ENCODE results near the gene PGAP3. TPM values are rescaled to one million over a fixed set of nuclear protein-coding genes. Genes with fewer than 3 reads are reported as not detected.

Gene PGAP3
- total RNA-seq, 4 donors from 2014 or later, result 4.6 to 24.8 (median 19.5) TPM

- no peaks in the 10 kb centered on the region for H3K27me3 ChIP-seq
- intact Hi-C loops (cut with DNase I; ENCODE audit: low total_unique reads), result no loop called here
- H3K4me3 ChIP-seq, result no peak overlapping the region
- no peaks in the 10 kb centered on the region for H3K36me3 ChIP-seq
- H3K4me1 ChIP-seq, result no peaks in the 10 kb centered on the region
- TF ChIP-seq POLR2A (IDR thresholded peaks at IDR 0.05) (no peak), CTCF (IDR thresholded peaks at IDR 0.05) (peak in 3 of 4 experiments; percentile 24 to 28 (median 27))
- H3K27ac ChIP-seq, result no peak overlapping the region
- DNase-seq, result no peak
- no peaks in the 10 kb centered on the region for H3K9me3 ChIP-seq
Observed at GRCh38 chr17:39704821-39705551, 17.1 kb upstream of the PGAP3 start.

DNA sequence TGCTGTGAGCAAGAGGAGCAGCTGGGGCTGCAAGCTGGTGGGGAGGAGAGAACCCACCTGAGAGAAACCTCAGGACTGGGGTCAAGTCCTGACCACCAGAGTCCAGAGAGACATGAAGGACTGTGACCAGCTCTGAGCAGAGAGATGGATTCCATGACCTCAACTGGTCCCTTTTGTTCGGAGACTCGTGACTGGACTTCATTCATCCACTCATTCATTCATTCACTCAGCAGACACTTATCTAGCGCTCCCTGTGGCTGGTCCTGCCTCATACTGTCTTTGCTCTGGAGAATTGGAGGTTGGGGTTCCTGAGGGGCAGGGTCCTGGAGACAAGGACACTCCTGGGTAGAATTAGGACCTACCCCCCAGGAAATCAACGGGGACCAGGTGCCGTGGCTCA is 16.1 kb upstream of the PGAP3 start:
- Histone ChIP-seq H3K4me1 (no peaks in the 10 kb centered on the region), H3K27me3 (no peaks in the 10 kb centered on the region), H3K27ac (no peak overlapping the region), H3K4me3 (no peak overlapping the region), H3K36me3 (no peaks in the 10 kb centered on the region), H3K9me3 (no peaks in the 10 kb centered on the region)
- intact Hi-C loops (cut with DNase I; ENCODE audit: low total_unique reads), result no loop called here
- TF ChIP-seq POLR2A (IDR thresholded peaks at IDR 0.05), result no peak
- no peak for TF ChIP-seq CTCF (IDR thresholded peaks at IDR 0.05)
- DNase-seq, result no peak

- intact Hi-C loops (cut with DNase I; ENCODE audit: low total_unique reads), result no loop called here
- Histone ChIP-seq H3K27ac (no peak overlapping the region), H3K9me3 (no peaks in the 10 kb centered on the region), H3K27me3 (no peaks in the 10 kb centered on the region), H3K4me3 (no peak overlapping the region), H3K4me1 (no peaks in the 10 kb centered on the region), H3K36me3 (no peaks in the 10 kb centered on the region)
- DNase-seq, result no peak
- TF ChIP-seq POLR2A (IDR thresholded peaks at IDR 0.05) (no peak), CTCF (IDR thresholded peaks at IDR 0.05) (no peak)
Observed at GRCh38 chr17:39702901-39703893, 15.3 kb upstream of the PGAP3 start.

DNA sequence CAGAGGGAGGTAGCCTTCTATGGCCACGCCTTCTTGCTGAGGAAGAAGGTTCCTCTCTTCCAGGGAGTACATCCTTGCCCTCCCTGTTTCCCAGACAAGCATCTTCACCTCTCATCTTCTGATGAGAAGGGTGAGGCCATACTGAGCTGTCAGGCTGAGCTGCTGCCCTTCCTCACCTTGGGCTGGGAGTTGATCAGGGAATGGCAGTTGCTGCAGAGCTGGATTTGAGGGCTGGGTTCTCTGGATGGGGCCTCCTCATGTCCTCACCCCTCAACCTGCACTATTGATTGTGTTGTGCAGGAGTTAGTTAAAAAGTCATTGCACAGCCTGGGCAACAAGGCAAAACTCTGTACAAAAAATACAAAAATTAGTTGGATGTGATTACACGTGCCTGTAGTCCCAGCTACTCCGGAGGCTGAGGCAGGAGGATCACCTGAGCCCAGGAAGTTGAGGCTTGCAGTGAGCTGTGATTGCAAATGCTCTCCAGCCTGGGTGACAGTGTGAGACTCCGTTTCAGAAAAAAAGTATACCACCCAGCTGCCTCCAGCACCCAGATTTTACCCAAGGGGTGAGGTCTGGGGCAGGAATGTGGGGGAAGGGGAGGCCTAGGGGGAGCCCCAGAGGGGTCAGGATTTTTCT is 14.0 kb upstream of the PGAP3 start:
- DNase-seq, result no peak
- intact Hi-C loops (cut with DNase I; ENCODE audit: low total_unique reads), result no loop called here
- no peak overlapping the region for H3K27ac ChIP-seq
- no peaks in the 10 kb centered on the region for H3K36me3 ChIP-seq
- no peaks in the 10 kb centered on the region for H3K27me3 ChIP-seq
- no peaks in the 10 kb centered on the region for H3K9me3 ChIP-seq
- no peaks in the 10 kb centered on the region for H3K4me1 ChIP-seq
- TF ChIP-seq CTCF (IDR thresholded peaks at IDR 0.05), result no peak
- no peak overlapping the region for H3K4me3 ChIP-seq

Measured in uterus (tissue), 4 donors.